Dedifferentiated amniotic fluid mesenchymal stem cell (primary cell): ENCODE results near the gene C19orf18.
"Not testable (repeated sequence)": the region's sequence is repeated elsewhere in the genome, so short reads cannot be mapped to it uniquely, and the experiment has no call there.

Experiments used
- DNase-seq: peaks from one replicate; pipeline ENCODE4 v3.0.0-alpha.2; 2016; ENCODE audit errors: extremely low spot score

The C19orf18 gene

GRCh38 chr19:57974434-57974833 is at the start of gene C19orf18:
Gene C19orf18, minus strand, starts transcription at chr19:57974534. Its CDS starts 102 bp downstream, at chr19:57974432.
- DNase-seq: no peak

- no peak for DNase-seq
Observed at GRCh38 chr19:58022283-58022660, 47.9 kb upstream of the C19orf18 start.

- DNase-seq: peak; percentile 16
Observed at GRCh38 chr19:58021541-58022282, 47.4 kb upstream of the C19orf18 start.

GRCh38 chr19:58020129-58020528 is 45.8 kb upstream of the C19orf18 start:
- no peak for DNase-seq

- DNase-seq: no peak
Observed at GRCh38 chr19:58014141-58014540, 39.8 kb upstream of the C19orf18 start.

- DNase-seq: no peak
Observed at GRCh38 chr19:58010507-58010906, 36.2 kb upstream of the C19orf18 start.

GRCh38 chr19:58009666-58010301 is 35.5 kb upstream of the C19orf18 start:
- no peak for DNase-seq

GRCh38 chr19:58009301-58009665 is 34.9 kb upstream of the C19orf18 start:
- no peak for DNase-seq

GRCh38 chr19:58008877-58009276 is 34.5 kb upstream of the C19orf18 start:
- DNase-seq: not testable (repeated sequence)

GRCh38 chr19:58007285-58007684 is 33.0 kb upstream of the C19orf18 start:
- DNase-seq: no peak

- no peak for DNase-seq
Observed at GRCh38 chr19:58003174-58003828, 29.0 kb upstream of the C19orf18 start.

GRCh38 chr19:58002384-58003173 is 28.2 kb upstream of the C19orf18 start, which contains the start of gene ZNF606:
Gene ZNF606, minus strand, starts transcription at chr19:58002820. Its CDS starts 1,501 bp downstream, at chr19:58001319.
- DNase-seq: peak; percentile 63

- DNase-seq: no peak
Observed at GRCh38 chr19:58001895-58002369, 27.6 kb upstream of the C19orf18 start.

- no peak for DNase-seq
Observed at GRCh38 chr19:58000677-58001076, 26.3 kb upstream of the C19orf18 start.

- no peak for DNase-seq
Observed at GRCh38 chr19:57992841-57993240, 18.5 kb upstream of the C19orf18 start.

GRCh38 chr19:57978586-57979289 is 4.4 kb upstream of the C19orf18 start:
- no peak for DNase-seq

GRCh38 chr19:57964761-57965160 is 9.6 kb downstream of the C19orf18 start:
- DNase-seq: no peak

- no peak for DNase-seq
Observed at GRCh38 chr19:57961785-57962184, 12.5 kb downstream of the C19orf18 start.

GRCh38 chr19:57954996-57955395 is 19.3 kb downstream of the C19orf18 start:
- no peak for DNase-seq

GRCh38 chr19:57949702-57950101 is 24.6 kb downstream of the C19orf18 start:
- no peak for DNase-seq

- DNase-seq: no peak
Observed at GRCh38 chr19:57949296-57949695, 25.0 kb downstream of the C19orf18 start.
